Activated gamma-delta T cell treated with anti-CD3 and anti-CD28 coated beads, Interleukin-2, amount 50 U/mL, for 16 hours (primary cell): ENCODE results near the gene CAVIN2.

Source experiments
- DNase-seq: peaks from one replicate; pipeline ENCODE4 v3.0.0-alpha.2; 2020; ENCODE audit warnings: low read depth

CAVIN2 gene

DNA sequence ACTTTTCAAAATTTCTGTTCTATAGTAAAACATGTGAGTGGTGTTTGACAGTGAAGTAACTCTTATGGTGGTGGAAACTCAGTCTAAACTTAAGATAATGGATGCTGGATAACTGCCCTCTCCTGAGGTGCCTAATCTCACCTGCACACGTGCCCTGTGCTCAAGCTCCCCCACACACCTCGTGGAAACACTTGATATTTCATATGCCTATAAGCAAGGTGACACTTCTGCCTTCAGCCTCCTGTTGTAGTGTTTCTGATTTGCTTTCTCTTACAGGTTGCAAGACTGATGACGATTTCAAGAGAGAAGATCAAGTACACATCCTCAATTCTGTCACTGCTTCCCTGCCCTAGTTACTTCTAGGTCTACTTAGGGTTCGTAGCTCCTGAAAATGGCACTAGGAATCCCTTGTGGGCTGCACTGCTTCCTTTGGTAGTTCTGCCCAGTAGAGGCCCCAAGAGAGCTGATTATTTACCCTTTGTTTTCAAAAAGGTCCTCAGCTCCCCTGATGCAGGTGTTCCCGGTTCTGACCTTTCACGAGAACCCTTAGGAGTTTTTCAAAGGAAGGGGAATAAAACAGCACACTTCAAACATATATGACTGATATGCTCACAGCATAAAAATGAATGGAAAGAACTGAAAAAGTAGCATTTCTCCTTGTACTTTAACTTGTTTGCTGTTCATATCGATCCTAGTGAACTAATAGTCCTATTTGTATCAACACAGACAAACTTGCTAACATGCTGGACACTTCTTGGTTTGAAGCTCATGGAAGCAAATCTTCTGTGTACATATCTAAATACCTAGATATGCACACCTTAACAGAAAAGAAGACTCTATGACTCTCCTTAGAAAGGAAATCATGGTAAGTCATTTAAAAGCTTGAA lies 6.7 kb downstream of the CAVIN2 start:
- no peak for DNase-seq

- no peak for DNase-seq
Observed at GRCh38 chr2:191838526-191838925, 8.4 kb downstream of the CAVIN2 start.

GRCh38 chr2:191836853-191837769 lies 9.8 kb downstream of the CAVIN2 start:
- no peak for DNase-seq

DNA sequence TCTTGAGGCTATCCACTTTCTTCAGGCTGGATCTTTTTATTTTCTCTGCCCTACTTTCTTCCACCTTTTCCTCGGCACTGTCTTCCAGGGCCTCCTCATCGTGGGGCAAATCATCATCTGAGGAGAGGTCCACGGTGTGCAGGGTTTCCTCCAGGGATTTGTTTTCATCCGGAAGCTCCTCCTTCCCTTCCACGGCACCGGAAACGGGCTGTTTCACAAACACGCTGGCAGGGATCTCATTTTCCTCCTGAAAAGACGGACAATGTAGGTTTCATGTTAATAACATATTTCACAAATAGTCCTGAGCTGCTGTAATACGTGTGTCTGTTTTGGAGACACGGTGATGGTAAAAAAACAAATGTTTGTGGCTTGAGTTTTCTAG lies 10.4 kb downstream of the CAVIN2 start:
- DNase-seq, result no peak

GRCh38 chr2:191835539-191836350 lies 11.1 kb downstream of the CAVIN2 start:
- DNase-seq, result no peak

GRCh38 chr2:191835100-191835499 lies 11.8 kb downstream of the CAVIN2 start:
- DNase-seq, result no peak

GRCh38 chr2:191833356-191833755 lies 13.5 kb downstream of the CAVIN2 start:
- no peak for DNase-seq

DNA sequence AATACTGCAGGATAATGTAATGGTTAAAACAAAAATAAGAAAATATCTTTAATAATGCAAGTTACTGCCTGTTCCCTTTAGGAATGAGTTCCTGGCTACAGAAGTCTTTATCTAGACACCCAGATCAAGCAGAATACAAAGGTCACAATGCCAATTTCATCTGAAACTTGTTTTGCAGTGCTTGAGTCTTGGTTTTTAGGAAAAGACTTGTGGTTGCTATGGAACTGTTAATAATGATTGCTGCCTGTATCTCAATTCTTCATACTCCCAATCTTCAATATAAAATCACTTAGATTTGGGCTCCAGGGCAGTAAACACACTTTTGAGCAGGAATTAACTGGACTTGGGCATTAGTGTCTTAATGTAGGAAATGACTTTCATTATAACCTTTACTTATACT lies 14.2 kb downstream of the CAVIN2 start:
- DNase-seq, result no peak

DNA sequence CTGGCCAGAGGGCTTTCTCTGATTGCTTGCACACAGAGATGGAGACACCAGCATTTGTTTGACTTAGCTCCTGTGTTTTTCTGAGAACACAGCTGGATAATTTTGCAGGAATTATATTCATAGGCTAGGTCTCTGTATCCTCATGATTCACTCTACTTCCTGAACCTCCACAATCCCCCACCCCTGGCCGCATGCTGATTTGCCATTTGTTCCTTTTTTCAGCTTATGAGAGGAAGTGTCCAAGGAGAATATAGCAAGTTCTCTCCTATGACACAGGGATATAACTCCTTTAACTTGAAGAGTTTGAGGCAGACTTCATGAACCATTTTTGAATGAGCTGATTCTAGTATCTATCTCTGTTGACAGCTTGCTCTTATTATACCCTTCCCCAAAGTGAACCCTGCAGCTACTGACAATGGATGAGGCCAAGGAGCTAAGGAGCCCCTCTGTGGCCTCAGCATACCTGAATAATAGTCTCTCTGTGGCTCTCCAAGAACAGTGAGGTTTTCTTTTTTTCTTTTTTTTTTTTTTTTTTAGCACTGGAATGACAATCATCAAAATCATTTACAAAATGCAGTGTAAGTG lies 15.4 kb downstream of the CAVIN2 start:
- no peak for DNase-seq

- DNase-seq, result no peak
Observed at GRCh38 chr2:191824398-191824797, 22.5 kb downstream of the CAVIN2 start.

- DNase-seq, result no peak
Observed at GRCh38 chr2:191821078-191821477, 25.8 kb downstream of the CAVIN2 start.

GRCh38 chr2:191818725-191819350 lies 28.1 kb downstream of the CAVIN2 start:
- DNase-seq, result no peak

GRCh38 chr2:191818133-191818532 lies 28.8 kb downstream of the CAVIN2 start:
- DNase-seq, result no peak

DNA sequence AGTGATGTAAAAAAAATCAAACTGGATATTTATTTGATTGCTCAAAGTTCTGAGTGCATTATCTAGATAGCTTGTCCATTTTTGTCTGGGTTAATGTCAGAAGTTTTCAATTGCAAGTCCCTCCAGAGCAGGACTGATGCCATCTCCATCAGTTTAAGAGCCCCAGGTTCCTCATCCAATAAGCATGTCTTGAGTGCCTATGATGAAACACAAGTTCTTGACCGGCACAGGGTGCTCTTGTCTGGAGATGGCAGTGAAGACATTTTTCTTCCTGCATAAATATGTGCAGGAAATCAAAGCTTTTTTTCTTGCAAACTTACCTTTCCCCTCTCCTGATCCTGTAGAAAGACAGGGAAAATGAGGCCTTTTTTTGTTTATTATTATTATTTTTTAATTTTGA lies 31.9 kb downstream of the CAVIN2 start:
- no peak for DNase-seq

DNA sequence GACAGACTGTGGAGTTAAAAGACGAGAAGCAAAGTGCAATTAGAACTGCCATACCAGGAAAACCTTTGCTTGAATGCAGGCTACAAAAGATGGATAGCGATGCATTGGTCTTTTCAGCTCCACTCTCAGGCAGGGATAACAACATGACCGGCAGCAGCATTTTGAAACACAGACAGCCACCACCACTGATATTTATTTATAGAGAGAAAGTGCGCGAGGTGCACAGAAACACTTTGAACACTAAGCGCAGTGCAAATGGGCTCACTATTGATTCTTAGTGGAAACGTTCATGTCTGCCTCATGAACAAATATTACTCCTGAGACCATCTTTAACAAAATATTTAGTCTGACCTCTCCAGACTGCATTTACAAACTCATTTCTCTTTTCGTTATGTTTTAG lies 32.9 kb downstream of the CAVIN2 start:
- DNase-seq, result no peak

- DNase-seq, result no peak
Observed at GRCh38 chr2:191811807-191812602, 34.9 kb downstream of the CAVIN2 start.

- no peak for DNase-seq
Observed at GRCh38 chr2:191806396-191806795, 40.5 kb downstream of the CAVIN2 start.

- DNase-seq, result no peak
Observed at GRCh38 chr2:191804766-191805165, 42.1 kb downstream of the CAVIN2 start.

DNA sequence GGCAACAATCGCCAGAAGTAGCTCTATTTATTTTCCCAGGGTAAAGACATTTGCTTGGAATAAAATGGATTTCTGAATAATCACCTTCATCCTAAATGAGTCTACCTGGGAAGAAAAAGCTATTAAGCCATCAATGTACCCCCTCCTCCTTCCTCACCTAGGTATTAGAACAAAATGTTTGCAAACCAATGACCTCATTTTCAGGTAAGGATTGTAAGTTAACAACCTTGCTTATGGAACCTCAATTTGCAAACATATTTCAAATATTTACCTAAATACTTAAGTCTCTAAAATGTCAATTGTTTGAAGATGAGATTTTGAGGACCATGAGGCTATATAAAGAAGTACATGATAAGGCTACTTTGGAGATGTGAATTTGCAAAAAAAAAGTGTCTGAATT lies 43.9 kb downstream of the CAVIN2 start:
- DNase-seq, result no peak

DNA sequence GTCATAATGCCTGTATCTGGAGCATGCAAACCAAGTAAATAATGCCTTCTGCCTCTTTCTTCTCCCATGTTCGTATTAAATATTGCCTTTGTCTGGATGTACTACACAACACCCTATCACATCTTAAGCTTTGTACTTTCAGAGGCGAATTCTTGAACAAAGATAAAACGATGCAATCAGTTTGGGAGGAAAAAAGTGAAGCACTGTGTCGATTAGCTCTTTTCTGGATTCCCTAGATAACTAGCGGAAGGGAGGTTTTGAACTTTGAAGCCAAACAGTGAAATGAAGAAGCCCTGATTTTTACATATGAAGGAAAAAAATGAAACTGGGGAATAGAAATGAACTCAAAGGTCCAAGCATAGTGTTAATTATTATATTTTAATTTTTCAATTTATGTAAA lies 44.7 kb downstream of the CAVIN2 start:
- DNase-seq, result no peak

DNA sequence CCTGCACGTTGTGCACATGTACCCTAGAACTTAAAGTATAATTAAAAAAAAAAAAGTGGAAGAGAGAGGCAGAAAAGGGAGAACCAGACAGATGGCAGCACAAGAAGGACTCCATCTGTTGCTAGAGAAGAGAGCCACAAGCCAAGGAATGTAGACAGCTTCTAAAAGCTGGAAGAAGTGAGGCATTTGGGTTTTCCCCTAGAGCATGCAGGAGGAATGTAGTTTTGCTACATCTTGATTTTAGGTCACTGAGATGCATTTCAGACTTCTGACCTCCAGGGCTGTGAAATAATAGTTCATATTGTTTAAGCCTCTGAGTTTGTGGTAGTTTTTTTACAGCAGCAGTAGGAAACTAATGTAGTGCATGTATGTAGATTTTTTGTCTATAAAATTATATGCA lies 46.0 kb downstream of the CAVIN2 start:
- DNase-seq, result no peak
